ENCODE results near the gene SEPSECS. TPM values are rescaled to one million over a fixed set of nuclear protein-coding genes. Genes with fewer than 3 reads are reported as not detected.

SEPSECS gene
- total and polyA plus RNA-seq, 2 of the 8 experiments (the other 6 are each of a cell fraction or from before 2014, with no cell fraction given) = 1.9 to 4.1 TPM

GRCh38 chr4:25088093-25088952 is 71.9 kb downstream of the SEPSECS start:
- H2BK5ac ChIP-seq (ENCODE audit: low read depth, low read length) = no peak overlapping the region
- FAIRE-seq (no peak), DNase-seq (ENCODE audit: low read depth in 1 of 2, low spot score in 2 of 2) (no peak)
- no peak overlapping the region for H3K23ac ChIP-seq (ENCODE audit: insufficient read length)
- peak overlapping the region; percentile 7; the same call in 1 of the 2 replicates for H4K8ac ChIP-seq (ENCODE audit: extremely low read depth, insufficient read depth, low read length)
- POLR2A ChIA-PET (ENCODE audit: partially characterized antibody) = interaction anchor here (0.6 kb wide), 1 partner anchor 14 kb away, joined by 4 read pairs; no protein-coding TSS in a partner anchor
- peaks cover 0 to 8% (median 3%) of the 10 kb centered on the region in 4 experiments; a peak in 4 of 7 replicates for H3K4me1 ChIP-seq (replicated peaks in 1 of 4; ENCODE audit: control insufficient read depth in 3 of 4, insufficient read depth in 4 of 4, low read length in 3 of 4)
- H3K56ac ChIP-seq (replicated peaks; ENCODE audit: insufficient read length, low read depth, low read length) = no peak overlapping the region
- H3K79me1 ChIP-seq (ENCODE audit: low read depth, low read length) = no peaks in the 10 kb centered on the region
- no peak overlapping the region for H2BK15ac ChIP-seq (ENCODE audit: low read length)
- no peak overlapping the region for H3K27ac ChIP-seq (ENCODE audit: low read depth, low read length)
- H3K36me3 ChIP-seq (ENCODE audit: control insufficient read depth in 2 of 4, insufficient read depth in 4 of 4, low read length in 3 of 4) = no peaks in the 10 kb centered on the region
- no peak overlapping the region for H2BK20ac ChIP-seq (ENCODE audit: low read length)
- no peak overlapping the region for H3K18ac ChIP-seq (ENCODE audit: extremely low read depth, low read length)
- H3K14ac ChIP-seq (ENCODE audit: insufficient read length) = no peak overlapping the region
- H3K9me3 ChIP-seq (ENCODE audit: insufficient read depth in 2 of 2, low read depth in 1 of 2, low read length in 1 of 2) = peaks cover 3 to 4% of the 10 kb centered on the region in 2 experiments
- no peak overlapping the region for H3K4ac ChIP-seq (replicated peaks; ENCODE audit: insufficient read length, low read depth, low read length)
- no peak overlapping the region for H3K9ac ChIP-seq (replicated peaks in 1 of 4; ENCODE audit: extremely low read depth in 1 of 4, low read depth in 3 of 4, low read length in 3 of 4)
- no peaks in the 10 kb centered on the region for H3K23me2 ChIP-seq (ENCODE audit: low read depth, low read length)
- H2AK5ac ChIP-seq (ENCODE audit: low read depth, low read length) = no peak overlapping the region
- H3K4me3 ChIP-seq (ENCODE audit: extremely low read depth in 1 of 4, insufficient read depth in 2 of 4, low read depth in 3 of 4, low read length in 4 of 4) = peak overlapping the region in 2 of 4 experiments; percentile 1 to 31; a peak in 3 of 8 replicates
- WGBS, 2 experiments (ENCODE audit: extremely low coverage in 1 of 2, insufficient coverage in 1 of 2, insufficient read length in 1 of 2, insufficient replicate concordance in 2 of 2, low coverage in 1 of 2, low lambda C conversion rate in 2 of 2, missing lambda C conversion rate in 1 of 2) = 70% methylated on average over 39 of the region's 41 CpGs; no CpG with 5 or more reads in 1 of the 2 experiments
- no peaks in the 10 kb centered on the region for H3K79me2 ChIP-seq (ENCODE audit: control insufficient read depth in 1 of 2, insufficient read depth in 2 of 2, low read length in 2 of 2)
- H2AFZ ChIP-seq (ENCODE audit: low read length) = peak overlapping the region; percentile 54; the same call in 1 of the 2 replicates
- no peak overlapping the region for H4K5ac ChIP-seq (ENCODE audit: insufficient read length, low read depth, low read length)
- H2BK12ac ChIP-seq (ENCODE audit: low read depth, low read length) = no peak overlapping the region
- H4K20me1 ChIP-seq (replicated peaks in 1 of 2; ENCODE audit: control insufficient read depth in 1 of 2, insufficient read depth in 2 of 2, low read length in 2 of 2) = no peaks in the 10 kb centered on the region
- CTCF ChIA-PET (ENCODE audit: partially characterized antibody) = no interaction called here
- H4K91ac ChIP-seq (replicated peaks; ENCODE audit: insufficient read length, low read length) = no peak overlapping the region
- peak overlapping the region in 1 of 2 experiments; percentile 2; a peak in 2 of 4 replicates for H3K4me2 ChIP-seq (ENCODE audit: insufficient read depth in 1 of 2, low read depth in 2 of 2, low read length in 2 of 2)
- no peak for TF ChIP-seq SRF (IDR thresholded peaks at IDR 0.05; ENCODE audit: low read depth, low read length)
- no peak for TF ChIP-seq RNF2 (IDR thresholded peaks at IDR 0.05; ENCODE audit: borderline replicate concordance, low read depth, low read length, missing control alignments, poor library complexity, severe bottlenecking)
- no peak overlapping the region for H2BK120ac ChIP-seq (replicated peaks; ENCODE audit: low read depth, low read length)
- peaks cover 0 to 3% (median 1%) of the 10 kb centered on the region in 4 experiments; a peak in 2 of 7 replicates for H3K27me3 ChIP-seq (replicated peaks in 1 of 4; ENCODE audit: control insufficient read depth in 3 of 4, extremely low read depth in 1 of 4, insufficient read depth in 3 of 4, low read length in 3 of 4)

Data from H1 (cell line).